H1 (cell line): Measurements from ENCODE around the gene AFAP1L2. TPM values are rescaled to one million over a fixed set of nuclear protein-coding genes. Genes with fewer than 3 reads are reported as not detected.

Experiments used
- CTCF ChIA-PET: fragments of 300-600 bp; sonication (Branson Sonifier 250); formaldehyde crosslinking; loops from one replicate; lab custom pipeline; 2021; ENCODE audit not compliant: partially characterized antibody; lab: Charles Lee
- POLR2A ChIA-PET: fragments of 300-600 bp; sonication (Branson Sonifier 250); formaldehyde crosslinking; loops from one replicate; lab custom pipeline; 2021; ENCODE audit warnings: inconsistent platforms; ENCODE audit not compliant: partially characterized antibody; lab: Charles Lee
- DNase-seq, 2 experiments: peaks; one replicate each; pipeline versions ENCODE4 v3.0.0 to v3.0.0-alpha.2; 2010 to 2022; ENCODE audit warnings: low spot score in 2 of 2, low read depth in 1 of 2, mixed read lengths in 1 of 2
- FAIRE-seq: peaks from 2 replicates; lab custom pipeline; 2011; peaks lifted over from hg19 to GRCh38; lab: Jason Lieb, UNC
- H2AFZ ChIP-seq: 2 replicates; pipeline ENCODE4 v1.8.1; 2012; ENCODE audit warnings: low read length, inconsistent platforms
- H2AK5ac ChIP-seq: 2 replicates; pipeline ENCODE4 v1.6.1; 2013; ENCODE audit warnings: low read depth, low read length
- H2BK120ac ChIP-seq: replicated peaks from 2 replicates; pipeline ENCODE3; 2013; ENCODE audit warnings: low read depth, low read length, inconsistent platforms
- H2BK12ac ChIP-seq: 2 replicates; pipeline ENCODE4 v1.6.1; 2013; ENCODE audit warnings: low read depth, low read length
- H2BK15ac ChIP-seq: 2 replicates; pipeline ENCODE4 v1.6.1; 2013; ENCODE audit warnings: low read length
- H2BK20ac ChIP-seq: 2 replicates; pipeline ENCODE4 v1.6.1; 2013; ENCODE audit warnings: low read length
- H2BK5ac ChIP-seq: 2 replicates; pipeline ENCODE4 v1.6.1; 2013; ENCODE audit warnings: low read depth, low read length
- H3K14ac ChIP-seq: 2 replicates; pipeline ENCODE4 v1.6.1; 2013; ENCODE audit warnings: inconsistent platforms; ENCODE audit not compliant: insufficient read length
- H3K18ac ChIP-seq: 2 replicates; pipeline ENCODE4 v1.6.1; 2013; ENCODE audit warnings: low read length; ENCODE audit errors: extremely low read depth
- H3K23ac ChIP-seq: 2 replicates; pipeline ENCODE4 v1.6.1; 2013; ENCODE audit warnings: inconsistent platforms; ENCODE audit not compliant: insufficient read length
- H3K23me2 ChIP-seq: 2 replicates; pipeline ENCODE4 v1.6.1; 2013; ENCODE audit warnings: low read depth, low read length
- H3K27ac ChIP-seq: 2 replicates; pipeline ENCODE4 v1.6.1; 2011; ENCODE audit warnings: low read depth, low read length, inconsistent platforms
- H3K27me3 ChIP-seq, 4 experiments: replicated peaks in 1 of 4; 1 replicate in 1 of 4; 2 replicates in 3 of 4; pipeline versions ENCODE4 v1.6.1 to v1.8.1; 2011 to 2013; ENCODE audit warnings: low read length in 3 of 4, mild to moderate bottlenecking in 3 of 4, inconsistent platforms in 2 of 4, mixed read lengths in 2 of 4, moderate library complexity in 1 of 4; ENCODE audit not compliant: control insufficient read depth in 3 of 4, insufficient read depth in 3 of 4; ENCODE audit errors: extremely low read depth in 1 of 4
- H3K36me3 ChIP-seq, 4 experiments: 2 replicates each; pipeline versions ENCODE4 v1.6.1 to v1.8.1; 2011 to 2013; ENCODE audit warnings: mild to moderate bottlenecking in 4 of 4, low read length in 3 of 4, moderate library complexity in 2 of 4, control low read depth in 1 of 4, inconsistent platforms in 1 of 4; ENCODE audit not compliant: insufficient read depth in 4 of 4, control insufficient read depth in 2 of 4
- H3K4ac ChIP-seq: replicated peaks from 2 replicates; pipeline ENCODE3; 2013; ENCODE audit warnings: low read length, low read depth, mixed read lengths, inconsistent platforms; ENCODE audit not compliant: insufficient read length
- H3K4me1 ChIP-seq, 4 experiments: replicated peaks in 1 of 4; 1 replicate in 1 of 4; 2 replicates in 3 of 4; pipeline versions ENCODE4 v1.6.1 to v1.8.1; 2011 to 2013; ENCODE audit warnings: low read length in 3 of 4, inconsistent platforms in 2 of 4, mixed read lengths in 1 of 4; ENCODE audit not compliant: insufficient read depth in 4 of 4, control insufficient read depth in 3 of 4
- H3K4me2 ChIP-seq, 2 experiments: 2 replicates each; pipeline versions ENCODE4 v1.6.1 to v1.8.1; 2011 to 2013; ENCODE audit warnings: low read depth in 2 of 2, low read length in 2 of 2, control low read depth in 1 of 2, inconsistent platforms in 1 of 2, mild to moderate bottlenecking in 1 of 2; ENCODE audit not compliant: insufficient read depth in 1 of 2
- H3K4me3 ChIP-seq, 4 experiments: fragments of 200-600, 300-600 bp in 1 of 4; sonication (generic), shearing (Covaris generic), sonication (Bioruptor Twin) in 1 of 4; 2 replicates each; pipeline versions ENCODE4 v1.5.1 to v1.8.1; 2011 to 2016; ENCODE audit warnings: low read length in 4 of 4, low read depth in 3 of 4, control low read depth in 2 of 4, inconsistent platforms in 2 of 4, mild to moderate bottlenecking in 2 of 4, mixed read lengths in 1 of 4, moderate library complexity in 1 of 4; ENCODE audit not compliant: insufficient read depth in 2 of 4; ENCODE audit errors: extremely low read depth in 1 of 4
- H3K56ac ChIP-seq: replicated peaks from 2 replicates; pipeline ENCODE3; 2013; ENCODE audit warnings: low read depth, mild to moderate bottlenecking, mixed read lengths, low read length, inconsistent platforms; ENCODE audit not compliant: insufficient read length
- H3K79me1 ChIP-seq: 2 replicates; pipeline ENCODE4 v1.6.1; 2013; ENCODE audit warnings: low read depth, low read length, control low read depth
- H3K79me2 ChIP-seq, 2 experiments: 2 replicates each; pipeline versions ENCODE4 v1.6.1 to v1.8.1; 2012 to 2013; ENCODE audit warnings: low read length in 2 of 2, mild to moderate bottlenecking in 2 of 2, inconsistent platforms in 1 of 2; ENCODE audit not compliant: insufficient read depth in 2 of 2, control insufficient read depth in 1 of 2
- H3K9ac ChIP-seq, 4 experiments: replicated peaks in 1 of 4; 1 replicate in 1 of 4; 2 replicates in 3 of 4; pipeline versions ENCODE4 v1.6.1 to v1.8.1; 2011 to 2013; ENCODE audit warnings: low read depth in 3 of 4, low read length in 3 of 4, control low read depth in 2 of 4, mild to moderate bottlenecking in 2 of 4, moderate library complexity in 2 of 4, inconsistent platforms in 1 of 4; ENCODE audit errors: extremely low read depth in 1 of 4
- H3K9me3 ChIP-seq, 2 experiments: 2 replicates each; pipeline versions ENCODE4 v1.6.1 to v1.8.1; 2012 to 2013; ENCODE audit warnings: mild to moderate bottlenecking in 2 of 2, moderate library complexity in 2 of 2, control low read depth in 1 of 2, inconsistent platforms in 1 of 2, low read depth in 1 of 2, low read length in 1 of 2, mixed read lengths in 1 of 2; ENCODE audit not compliant: insufficient read depth in 2 of 2
- H4K20me1 ChIP-seq, 2 experiments: replicated peaks in 1 of 2; 2 replicates each; pipeline versions ENCODE3 to v1.8.1; 2011 to 2013; ENCODE audit warnings: inconsistent platforms in 2 of 2, low read length in 2 of 2, mild to moderate bottlenecking in 1 of 2; ENCODE audit not compliant: insufficient read depth in 2 of 2, control insufficient read depth in 1 of 2
- H4K5ac ChIP-seq: 2 replicates; pipeline ENCODE4 v1.6.1; 2013; ENCODE audit warnings: low read length, low read depth, mixed read lengths, inconsistent platforms; ENCODE audit not compliant: insufficient read length
- H4K8ac ChIP-seq: 2 replicates; pipeline ENCODE4 v1.8.0; 2013; ENCODE audit warnings: mild to moderate bottlenecking, moderate library complexity, low read length, inconsistent platforms; ENCODE audit not compliant: insufficient read depth; ENCODE audit errors: extremely low read depth
- H4K91ac ChIP-seq: replicated peaks from 2 replicates; pipeline ENCODE3; 2013; ENCODE audit warnings: low read length, mixed read lengths, inconsistent platforms; ENCODE audit not compliant: insufficient read length
- BCL11A ChIP-seq, 2 experiments: IDR thresholded peaks; one replicate each; pipeline ENCODE4 v1.6.1; 2011; ENCODE audit warnings: low read depth in 2 of 2, low read length in 2 of 2, mild to moderate bottlenecking in 2 of 2
- HDAC2 ChIP-seq, 2 experiments: fragments of 300-600 bp in 1 of 2; sonication (generic) in 1 of 2; IDR thresholded peaks; 2 replicates each; pipeline ENCODE4 v1.6.1; 2011 to 2012; ENCODE audit warnings: low read depth in 2 of 2, low read length in 2 of 2, mild to moderate bottlenecking in 2 of 2, moderate library complexity in 2 of 2, borderline replicate concordance in 1 of 2, inconsistent platforms in 1 of 2
- JUND ChIP-seq: IDR thresholded peaks from 2 replicates; pipeline ENCODE4 v1.6.1; 2011; ENCODE audit warnings: mild to moderate bottlenecking, improper control_type of control experiment, low read length
- NRF1 ChIP-seq: IDR thresholded peaks from 2 replicates; pipeline ENCODE4 v1.6.1; 2011; ENCODE audit warnings: mild to moderate bottlenecking, low read depth, low read length, improper control_type of control experiment
- POLR2AphosphoS5 ChIP-seq: IDR thresholded peaks from 2 replicates; pipeline ENCODE4 v1.6.1; 2011; ENCODE audit warnings: low read depth, low read length
- RFX5 ChIP-seq: IDR thresholded peaks from 2 replicates; pipeline ENCODE4 v1.6.1; 2011; ENCODE audit warnings: low read depth, low read length, improper control_type of control experiment, borderline replicate concordance
- RNF2 ChIP-seq: fragments of 200-900, 300-1000 bp; sonication (generic); IDR thresholded peaks from 2 replicates; pipeline ENCODE4 v1.7.1; 2016; ENCODE audit warnings: borderline replicate concordance, low read depth, mild to moderate bottlenecking, antibody characterized with exemption, low read length; ENCODE audit not compliant: poor library complexity, severe bottlenecking; ENCODE audit errors: missing control alignments
- RXRA ChIP-seq: IDR thresholded peaks from 2 replicates; pipeline ENCODE4 v1.6.1; 2011; ENCODE audit warnings: low read depth, mild to moderate bottlenecking, low read length, moderate library complexity; ENCODE audit not compliant: insufficient read depth
- SUZ12 ChIP-seq: fragments of 200-600 bp; sonication (generic); IDR thresholded peaks from 2 replicates; pipeline ENCODE4 v1.6.1; 2012; ENCODE audit warnings: mild to moderate bottlenecking, inconsistent platforms, low read length, moderate library complexity, mixed read lengths
- USF2 ChIP-seq: IDR thresholded peaks from 2 replicates; pipeline ENCODE4 v1.6.1; 2011; ENCODE audit warnings: low read length, improper control_type of control experiment
- YY1 ChIP-seq: IDR thresholded peaks from 2 replicates; pipeline ENCODE4 v1.6.1; 2011; ENCODE audit warnings: low read depth, mild to moderate bottlenecking, low read length
- WGBS, 2 experiments: shearing (Covaris generic) in 1 of 2; methylation state at CpG; one replicate each; pipeline versions ENCODE4 v1.1.6 to v1.1.7; 2013 to 2015; ENCODE audit warnings: low lambda C conversion rate in 2 of 2, mixed read lengths in 2 of 2, inconsistent platforms in 1 of 2, low coverage in 1 of 2, missing lambda C conversion rate in 1 of 2; ENCODE audit not compliant: insufficient replicate concordance in 2 of 2, insufficient coverage in 1 of 2, insufficient read length in 1 of 2; ENCODE audit errors: extremely low coverage in 1 of 2, missing lambda C conversion rate in 1 of 2; 5-methylcytosine and 5-hydroxymethylcytosine counted together
- polyA plus RNA-seq, 7 experiments: library from polyadenylated mRNA; depleted of rRNA in 3 of 7; stranded (reverse) in 5 of 7; unstranded in 2 of 7; fragments of >200 nt in 5 of 7; fragments of 200-250 nt in 2 of 7; gene quantifications; 1 replicate in 5 of 7; 2 replicates in 1 of 7; 4 replicates in 1 of 7; pipeline versions ENCODE4 v1.2.1 to v1.2.3, GENCODE V29; 2011 to 2013; ENCODE audit warnings: missing spikeins in 2 of 7, mixed read lengths in 2 of 7
- total RNA-seq: library from RNA; stranded (reverse); fragmentation: NEBNext Ultra II Directional; extraction: Animal tissue kit (Norgen Biotek cat#: 25700); gene quantifications from 2 replicates; pipeline ENCODE4 v1.2.1, GENCODE V29; 2021

AFAP1L2 gene
- total and polyA plus RNA-seq, 2 of the 8 experiments (the other 6 are each of a cell fraction or from before 2014, with no cell fraction given), result 3.9 to 6.4 TPM

GRCh38 chr10:114453576-114453975, 49.3 kb upstream of the AFAP1L2 start:
- H3K4ac ChIP-seq, result no peak overlapping the region
- H4K91ac ChIP-seq, result no peak overlapping the region
- H3K18ac ChIP-seq, result no peak overlapping the region
- no peak overlapping the region for H2BK12ac ChIP-seq
- peaks cover 0 to 2% (median under 1%) of the 10 kb centered on the region in 4 experiments; a peak in 2 of 7 replicates for H3K4me1 ChIP-seq
- POLR2A ChIA-PET, result no interaction called here
- DNase-seq, result no peak
- no peak overlapping the region for H4K8ac ChIP-seq
- H2BK5ac ChIP-seq, result no peak overlapping the region
- no peak overlapping the region for H2BK120ac ChIP-seq
- no peak overlapping the region for H3K56ac ChIP-seq
- H2AK5ac ChIP-seq, result no peak overlapping the region
- H2AFZ ChIP-seq, result no peak overlapping the region
- FAIRE-seq, result no peak
- no peak overlapping the region for H3K4me2 ChIP-seq
- no peaks in the 10 kb centered on the region; a peak in 1 of 8 replicates for H3K36me3 ChIP-seq
- no peak overlapping the region for H2BK20ac ChIP-seq
- H4K5ac ChIP-seq, result no peak overlapping the region
- H3K23me2 ChIP-seq, result no peaks in the 10 kb centered on the region
- WGBS, 2 experiments, result 86% methylated on average over 9 of the region's 9 CpGs; no CpG with 5 or more reads in 1 of the 2 experiments
- H2BK15ac ChIP-seq, result no peak overlapping the region
- H3K23ac ChIP-seq, result no peak overlapping the region
- H3K4me3 ChIP-seq, result no peak overlapping the region
- H3K27me3 ChIP-seq, result no peaks in the 10 kb centered on the region
- no peak overlapping the region for H3K27ac ChIP-seq
- no peak for TF ChIP-seq HDAC2 (IDR thresholded peaks at IDR 0.05; ENCODE audit: borderline replicate concordance in 1 of 2, low read depth in 2 of 2, low read length in 2 of 2)
- no peak for TF ChIP-seq NRF1
- no peak for TF ChIP-seq USF2
- no peak for TF ChIP-seq RFX5
- no peak for TF ChIP-seq YY1
- TF ChIP-seq POLR2AphosphoS5, result no peak
- no peak for TF ChIP-seq SUZ12
- no peak for TF ChIP-seq RNF2
- TF ChIP-seq RXRA, result no peak
- no peak for TF ChIP-seq JUND
- no peak for TF ChIP-seq BCL11A (IDR thresholded peaks at IDR 0.05; ENCODE audit: low read depth in 2 of 2, low read length in 2 of 2)
- no peak overlapping the region for H3K14ac ChIP-seq
- H3K79me2 ChIP-seq, result no peaks in the 10 kb centered on the region
- no peaks in the 10 kb centered on the region for H4K20me1 ChIP-seq
- no peak overlapping the region for H3K9ac ChIP-seq
- no peaks in the 10 kb centered on the region for H3K79me1 ChIP-seq
- no peaks in the 10 kb centered on the region for H3K9me3 ChIP-seq
- CTCF ChIA-PET, result interaction anchor here (0.9 to 3.0 kb wide), 8 partner anchors 13 to 251 kb away, joined by 3 to 22 read pairs (median 4); no protein-coding TSS in a partner anchor
